GM21576 (cell line): ENCODE measurements around the gene EGFR.
"Not testable (repeated sequence)": the region's sequence is repeated elsewhere in the genome, so short reads cannot be mapped to it uniquely, and the experiment has no call there.

Source experiments
- ATAC-seq: cut with Tn5 transposase; IDR thresholded peaks from one replicate; pipeline ENCODE4 v1.9.1; 2021; ENCODE audit warnings: mild to moderate bottlenecking, moderate library complexity; ENCODE audit not compliant: unreplicated experiment

The EGFR gene

GRCh38 chr7:55164527-55164926, 145.7 kb downstream of the EGFR start:
- no peak for ATAC-seq

- no peak for ATAC-seq
Measured at GRCh38 chr7:55165176-55165861, 146.5 kb downstream of the EGFR start.

GRCh38 chr7:55167296-55167695, 148.5 kb downstream of the EGFR start:
- not testable (repeated sequence) for ATAC-seq

- ATAC-seq: no peak
Measured at GRCh38 chr7:55170335-55171069, 151.7 kb downstream of the EGFR start.

- no peak for ATAC-seq
Measured at GRCh38 chr7:55171157-55171556, 152.3 kb downstream of the EGFR start.

GRCh38 chr7:55172161-55172560, 153.3 kb downstream of the EGFR start:
- ATAC-seq: no peak

- no peak for ATAC-seq
Measured at GRCh38 chr7:55172881-55173609, 154.2 kb downstream of the EGFR start.

- ATAC-seq: no peak
Measured at GRCh38 chr7:55173671-55174070, 154.9 kb downstream of the EGFR start.

GRCh38 chr7:55174456-55174855, 155.6 kb downstream of the EGFR start:
- no peak for ATAC-seq

- ATAC-seq: no peak
Measured at GRCh38 chr7:55174856-55175255, 156.0 kb downstream of the EGFR start.

GRCh38 chr7:55177068-55177530, 158.3 kb downstream of the EGFR start:
- no peak for ATAC-seq

- ATAC-seq: no peak
Measured at GRCh38 chr7:55177589-55178261, 158.9 kb downstream of the EGFR start.

GRCh38 chr7:55178292-55178862, 159.6 kb downstream of the EGFR start:
- no peak for ATAC-seq

- no peak for ATAC-seq
Measured at GRCh38 chr7:55178863-55179773, 160.3 kb downstream of the EGFR start.

- ATAC-seq: no peak
Measured at GRCh38 chr7:55179931-55180682, 161.3 kb downstream of the EGFR start.

GRCh38 chr7:55180963-55181542, 162.2 kb downstream of the EGFR start:
- ATAC-seq: no peak

GRCh38 chr7:55181762-55182161, 162.9 kb downstream of the EGFR start:
- no peak for ATAC-seq

- ATAC-seq: no peak
Measured at GRCh38 chr7:55183897-55184296, 165.1 kb downstream of the EGFR start.

GRCh38 chr7:55185321-55185802, 166.5 kb downstream of the EGFR start:
- no peak for ATAC-seq
